ENCODE results near the gene SP140L. TPM values are rescaled to one million over a fixed set of nuclear protein-coding genes. Genes with fewer than 3 reads are reported as not detected.

Gene SP140L
- total RNA-seq, 1 experiment from 2014 or later, result 20.3 TPM

DNA sequence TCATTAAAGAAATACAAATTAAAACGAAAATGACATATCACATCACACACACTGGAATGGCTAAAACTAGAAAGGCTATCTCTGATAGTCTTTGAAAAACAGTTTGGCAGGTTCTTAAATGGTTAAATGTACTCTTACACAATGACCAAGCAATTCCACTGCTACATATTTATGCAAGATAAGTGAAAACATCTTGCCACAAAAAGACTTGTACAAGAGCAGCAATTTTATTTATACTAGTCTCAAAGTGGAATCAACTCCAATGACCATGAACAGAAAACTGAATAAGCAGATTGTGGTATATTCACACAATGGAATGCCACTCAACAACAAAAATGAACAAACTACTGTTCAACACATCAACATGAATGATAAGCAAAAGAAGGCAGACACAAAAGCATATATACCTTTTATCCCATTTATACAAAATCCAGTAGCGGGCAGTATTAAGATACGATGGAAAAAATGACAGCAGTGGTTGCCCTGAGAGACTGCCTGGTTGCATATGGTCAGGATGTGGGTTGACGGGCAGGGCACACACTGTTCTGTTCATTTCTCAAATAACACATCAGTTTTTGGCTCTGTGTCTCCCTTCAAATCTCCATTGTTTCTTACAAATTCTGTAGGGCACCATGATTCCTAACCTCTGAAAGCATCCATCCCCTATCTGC is 114.4 kb downstream of the SP140L start:
- TF ChIP-seq, protein P1, sequence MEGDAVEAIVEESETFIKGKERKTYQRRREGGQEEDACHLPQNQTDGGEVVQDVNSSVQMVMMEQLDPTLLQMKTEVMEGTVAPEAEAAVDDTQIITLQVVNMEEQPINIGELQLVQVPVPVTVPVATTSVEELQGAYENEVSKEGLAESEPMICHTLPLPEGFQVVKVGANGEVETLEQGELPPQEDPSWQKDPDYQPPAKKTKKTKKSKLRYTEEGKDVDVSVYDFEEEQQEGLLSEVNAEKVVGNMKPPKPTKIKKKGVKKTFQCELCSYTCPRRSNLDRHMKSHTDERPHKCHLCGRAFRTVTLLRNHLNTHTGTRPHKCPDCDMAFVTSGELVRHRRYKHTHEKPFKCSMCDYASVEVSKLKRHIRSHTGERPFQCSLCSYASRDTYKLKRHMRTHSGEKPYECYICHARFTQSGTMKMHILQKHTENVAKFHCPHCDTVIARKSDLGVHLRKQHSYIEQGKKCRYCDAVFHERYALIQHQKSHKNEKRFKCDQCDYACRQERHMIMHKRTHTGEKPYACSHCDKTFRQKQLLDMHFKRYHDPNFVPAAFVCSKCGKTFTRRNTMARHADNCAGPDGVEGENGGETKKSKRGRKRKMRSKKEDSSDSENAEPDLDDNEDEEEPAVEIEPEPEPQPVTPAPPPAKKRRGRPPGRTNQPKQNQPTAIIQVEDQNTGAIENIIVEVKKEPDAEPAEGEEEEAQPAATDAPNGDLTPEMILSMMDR (IDR thresholded peaks at IDR 0.05; ENCODE audit: unreplicated experiment), result no peak
- CTCF ChIA-PET, result interaction anchor here (0.7 kb wide), 1 partner anchor 143 kb away, joined by 3 read pairs; no protein-coding TSS in a partner anchor
- Mint-ChIP-seq H3K27me3 (ENCODE audit: insufficient read depth, unreplicated experiment) (no peaks in the 10 kb centered on the region), H3K27ac (ENCODE audit: low read depth, unreplicated experiment) (no peak overlapping the region), H3K9me3 (ENCODE audit: unreplicated experiment) (no peaks in the 10 kb centered on the region), H3K4me1 (ENCODE audit: insufficient read depth, unreplicated experiment) (peaks cover 20% of the 10 kb centered on the region), H3K4me3 (ENCODE audit: unreplicated experiment) (no peak overlapping the region), H3K36me3 (ENCODE audit: insufficient read depth, unreplicated experiment) (peaks cover 29% of the 10 kb centered on the region)
- intact Hi-C loops (cut with micrococcal nuclease), result no loop called here
- POLR2A ChIA-PET, result interaction anchor here (0.7 kb wide), 1 partner anchor 959 kb away, joined by 3 read pairs; no protein-coding TSS in a partner anchor
- no peak for DNase-seq (ENCODE audit: unreplicated experiment)
- no TSS peak for BruUV-seq (replicated peaks)

DNA sequence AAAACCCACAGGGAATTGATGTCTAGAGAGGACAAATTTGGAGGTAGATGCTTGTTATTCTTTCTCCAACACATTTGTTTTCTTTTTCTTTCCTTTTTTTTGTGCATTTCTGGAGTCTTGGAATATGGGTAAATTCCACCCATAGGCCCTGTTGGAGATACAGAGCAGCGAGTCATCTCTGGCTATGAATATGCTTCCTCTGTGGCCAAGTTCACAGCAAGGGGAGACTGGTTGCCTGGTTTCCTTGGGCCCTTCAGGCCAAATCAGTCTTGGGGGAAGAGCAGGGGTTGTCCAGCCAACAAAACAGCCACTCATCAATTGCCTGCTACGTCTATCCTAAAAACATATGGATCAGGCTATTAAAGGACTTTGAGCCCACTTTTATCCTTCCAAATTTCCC is 116.5 kb downstream of the SP140L start:
- TF ChIP-seq, protein P1 (IDR thresholded peaks at IDR 0.05; ENCODE audit: unreplicated experiment), result no peak
- H3K27ac Mint-ChIP-seq (ENCODE audit: low read depth, unreplicated experiment), result peak overlapping the region; percentile 19
- peak; percentile 18 for DNase-seq (ENCODE audit: unreplicated experiment)
- ChIA-PET POLR2A (no interaction called here), CTCF (no interaction called here)
- H3K4me3 Mint-ChIP-seq (ENCODE audit: unreplicated experiment), result no peak overlapping the region
- no peaks in the 10 kb centered on the region for H3K27me3 Mint-ChIP-seq (ENCODE audit: insufficient read depth, unreplicated experiment)
- H3K36me3 Mint-ChIP-seq (ENCODE audit: insufficient read depth, unreplicated experiment), result peaks cover 42% of the 10 kb centered on the region
- intact Hi-C loops (cut with micrococcal nuclease), result no loop called here
- peaks cover 20% of the 10 kb centered on the region for H3K4me1 Mint-ChIP-seq (ENCODE audit: insufficient read depth, unreplicated experiment)
- no TSS peak for BruUV-seq (replicated peaks)
- H3K9me3 Mint-ChIP-seq (ENCODE audit: unreplicated experiment), result no peaks in the 10 kb centered on the region

DNA sequence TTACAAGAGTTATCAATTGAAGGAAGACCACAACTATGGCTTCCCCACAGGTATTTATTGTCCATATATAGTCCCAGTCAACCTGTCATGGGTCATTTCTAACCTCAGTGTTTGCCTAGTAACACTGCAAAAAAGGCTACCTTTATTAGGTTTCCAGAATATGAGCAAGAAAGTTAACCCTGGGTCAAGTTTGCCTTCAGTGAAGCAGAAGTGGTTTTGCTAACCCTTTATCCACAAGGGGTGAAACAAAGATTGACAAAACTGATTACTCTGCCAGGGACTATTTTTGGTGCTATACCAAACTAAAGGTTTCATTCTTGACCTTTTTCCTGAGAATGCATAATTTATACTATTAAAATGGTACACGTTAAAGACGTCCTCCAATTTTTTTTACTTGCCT is 117.8 kb downstream of the SP140L start:
- no TSS peak for BruUV-seq (replicated peaks)
- CTCF ChIA-PET, result interaction anchor here (0.7 kb wide), 1 partner anchor 28 kb away, joined by 3 read pairs; no protein-coding TSS in a partner anchor

DNA sequence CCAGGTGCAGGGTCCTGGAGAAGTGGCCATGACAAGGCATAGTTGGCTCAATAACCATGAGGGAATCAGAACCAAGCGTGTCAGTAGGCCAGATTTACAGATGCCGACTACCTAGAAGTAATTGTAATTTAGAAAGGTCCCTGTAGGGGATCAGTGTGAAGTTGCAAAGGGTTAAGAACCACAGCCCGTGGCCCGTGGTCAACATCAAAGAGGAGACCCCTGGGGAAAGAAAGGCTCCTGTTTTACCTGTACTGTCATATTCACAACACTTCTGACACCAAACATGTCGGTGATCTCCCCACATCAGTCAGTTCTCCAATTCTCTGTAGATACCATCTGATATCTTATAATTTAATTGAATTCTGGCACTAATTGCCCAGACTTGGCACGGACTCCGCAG is 120.0 kb downstream of the SP140L start:
- Mint-ChIP-seq H3K27me3 (ENCODE audit: insufficient read depth, unreplicated experiment) (no peaks in the 10 kb centered on the region), H3K9me3 (ENCODE audit: unreplicated experiment) (no peaks in the 10 kb centered on the region), H3K36me3 (ENCODE audit: insufficient read depth, unreplicated experiment) (peaks cover 61% of the 10 kb centered on the region), H3K27ac (ENCODE audit: low read depth, unreplicated experiment) (no peak overlapping the region), H3K4me1 (ENCODE audit: insufficient read depth, unreplicated experiment) (peaks cover under 1% of the 10 kb centered on the region), H3K4me3 (ENCODE audit: unreplicated experiment) (no peak overlapping the region)
- no TSS peak for BruUV-seq (replicated peaks)
- no peak for DNase-seq (ENCODE audit: unreplicated experiment)
- intact Hi-C loops (cut with micrococcal nuclease), result no loop called here
- ChIA-PET POLR2A (interaction anchor here (0.6 kb wide), 1 partner anchor 684 kb away, joined by 3 read pairs; no protein-coding TSS in a partner anchor), CTCF (interaction anchor here (0.9 kb wide), 1 partner anchor 20 kb away, joined by 3 read pairs; no protein-coding TSS in a partner anchor)
- TF ChIP-seq, protein P1 (IDR thresholded peaks at IDR 0.05; ENCODE audit: unreplicated experiment), result no peak

More for the DNA sequence above, 117.8 kb downstream of the SP140L start:
- H3K4me3 Mint-ChIP-seq (ENCODE audit: unreplicated experiment), result no peak overlapping the region
- H3K36me3 Mint-ChIP-seq (ENCODE audit: insufficient read depth, unreplicated experiment), result peaks cover 53% of the 10 kb centered on the region
- no peaks in the 10 kb centered on the region for H3K27me3 Mint-ChIP-seq (ENCODE audit: insufficient read depth, unreplicated experiment)
- no peaks in the 10 kb centered on the region for H3K9me3 Mint-ChIP-seq (ENCODE audit: unreplicated experiment)
- H3K4me1 Mint-ChIP-seq (ENCODE audit: insufficient read depth, unreplicated experiment), result peaks cover 11% of the 10 kb centered on the region
- DNase-seq (ENCODE audit: unreplicated experiment), result no peak
- intact Hi-C loops (cut with micrococcal nuclease), result no loop called here
- no peak overlapping the region for H3K27ac Mint-ChIP-seq (ENCODE audit: low read depth, unreplicated experiment)
- TF ChIP-seq, protein P1 (IDR thresholded peaks at IDR 0.05; ENCODE audit: unreplicated experiment), result no peak
- POLR2A ChIA-PET, result no interaction called here
